Right atrium auricular region (tissue), 2 donors: ENCODE measurements around the gene UPK2. TPM values are rescaled to one million over a fixed set of nuclear protein-coding genes. Genes with fewer than 3 reads are reported as not detected.

Experiments
- DNase-seq: peaks from one replicate; pipeline ENCODE4 v3.0.0-alpha.2; 2019; ENCODE audit warnings: low spot score
- H3K27ac ChIP-seq, 2 donors: fragments of 200-600 bp; sonication (generic); 1 replicate in 1 of 2; 2 replicates in 1 of 2; pipeline ENCODE4 v1.5.1; 2016 to 2019
- H3K27me3 ChIP-seq, 2 donors: fragments of 200-600 bp; sonication (generic); one replicate each; pipeline versions ENCODE4 v1.5.1 to v1.6.0; 2017 to 2019
- H3K36me3 ChIP-seq: fragments of 200-600 bp; sonication (generic); one replicate; pipeline ENCODE4 v1.5.1; 2016
- H3K4me1 ChIP-seq, 2 donors: fragments of 200-600 bp; sonication (generic); one replicate each; pipeline versions ENCODE4 v1.5.1 to v1.6.0; 2017 to 2019
- H3K4me3 ChIP-seq, 2 donors: fragments of 200-600 bp; sonication (generic); 1 replicate in 1 of 2; 2 replicates in 1 of 2; pipeline ENCODE4 v1.5.1; 2017 to 2019; ENCODE audit warnings: mild to moderate bottlenecking in 1 of 2, moderate library complexity in 1 of 2
- H3K9me3 ChIP-seq, 2 donors: fragments of 200-600 bp; sonication (generic); one replicate each; pipeline ENCODE4 v1.5.1; 2019
- total RNA-seq, 2 donors: library from RNA; depleted of rRNA; stranded (reverse); fragments of >200 nt; gene quantifications; one replicate each; pipeline ENCODE4 v1.1.0, GENCODE V29; 2016
- TF ChIP-seq, protein P1 (sequence below), 2 donors: fragments of 200-600 bp; sonication (generic); IDR thresholded peaks; one replicate each; pipeline ENCODE4 v1.5.1; 2019; ENCODE audit warnings: antibody characterized with exemption in 2 of 2

Gene UPK2
- total RNA-seq, 2 donors from 2014 or later = not detected

DNA sequence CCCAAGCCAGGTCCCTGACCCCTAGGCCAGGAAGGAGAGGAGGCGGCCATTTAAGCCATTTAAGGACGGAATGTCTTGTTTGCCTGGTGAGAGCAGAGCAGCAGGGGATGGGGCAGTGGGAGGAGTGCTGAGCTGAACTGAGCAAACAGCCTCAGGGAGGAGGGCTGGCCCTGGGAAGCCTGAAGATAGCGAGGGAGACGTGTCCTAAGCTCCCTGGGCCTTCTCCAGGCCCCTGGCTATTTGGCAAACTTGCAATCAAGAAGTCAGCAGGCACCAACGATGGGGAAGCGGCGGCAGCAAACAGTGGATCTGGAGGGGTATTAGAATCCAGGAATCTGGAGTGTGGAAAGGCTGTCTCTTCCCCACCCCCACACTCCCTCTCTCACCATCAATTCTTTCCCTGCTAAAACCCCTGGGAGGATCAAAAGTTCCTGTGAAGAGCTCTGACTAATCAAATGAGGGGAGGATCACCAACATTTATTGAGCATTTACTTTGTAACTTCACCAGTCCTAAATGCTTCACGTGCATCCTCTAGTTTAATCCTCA, 39.2 kb upstream of the UPK2 start:
- peaks cover 0 to 100% of the 10 kb centered on the region in 2 donors for H3K4me1 ChIP-seq
- TF ChIP-seq, protein P1, sequence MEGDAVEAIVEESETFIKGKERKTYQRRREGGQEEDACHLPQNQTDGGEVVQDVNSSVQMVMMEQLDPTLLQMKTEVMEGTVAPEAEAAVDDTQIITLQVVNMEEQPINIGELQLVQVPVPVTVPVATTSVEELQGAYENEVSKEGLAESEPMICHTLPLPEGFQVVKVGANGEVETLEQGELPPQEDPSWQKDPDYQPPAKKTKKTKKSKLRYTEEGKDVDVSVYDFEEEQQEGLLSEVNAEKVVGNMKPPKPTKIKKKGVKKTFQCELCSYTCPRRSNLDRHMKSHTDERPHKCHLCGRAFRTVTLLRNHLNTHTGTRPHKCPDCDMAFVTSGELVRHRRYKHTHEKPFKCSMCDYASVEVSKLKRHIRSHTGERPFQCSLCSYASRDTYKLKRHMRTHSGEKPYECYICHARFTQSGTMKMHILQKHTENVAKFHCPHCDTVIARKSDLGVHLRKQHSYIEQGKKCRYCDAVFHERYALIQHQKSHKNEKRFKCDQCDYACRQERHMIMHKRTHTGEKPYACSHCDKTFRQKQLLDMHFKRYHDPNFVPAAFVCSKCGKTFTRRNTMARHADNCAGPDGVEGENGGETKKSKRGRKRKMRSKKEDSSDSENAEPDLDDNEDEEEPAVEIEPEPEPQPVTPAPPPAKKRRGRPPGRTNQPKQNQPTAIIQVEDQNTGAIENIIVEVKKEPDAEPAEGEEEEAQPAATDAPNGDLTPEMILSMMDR (IDR thresholded peaks at IDR 0.05) = no peak
- peak; percentile 85 for DNase-seq
- peak overlapping the region in 1 of 2 donors; percentile 17 for H3K4me3 ChIP-seq
- H3K36me3 ChIP-seq = no peaks in the 10 kb centered on the region
- peak overlapping the region; percentile 94 to 98 for H3K27ac ChIP-seq
- no peaks in the 10 kb centered on the region for H3K9me3 ChIP-seq
- no peaks in the 10 kb centered on the region for H3K27me3 ChIP-seq

DNA sequence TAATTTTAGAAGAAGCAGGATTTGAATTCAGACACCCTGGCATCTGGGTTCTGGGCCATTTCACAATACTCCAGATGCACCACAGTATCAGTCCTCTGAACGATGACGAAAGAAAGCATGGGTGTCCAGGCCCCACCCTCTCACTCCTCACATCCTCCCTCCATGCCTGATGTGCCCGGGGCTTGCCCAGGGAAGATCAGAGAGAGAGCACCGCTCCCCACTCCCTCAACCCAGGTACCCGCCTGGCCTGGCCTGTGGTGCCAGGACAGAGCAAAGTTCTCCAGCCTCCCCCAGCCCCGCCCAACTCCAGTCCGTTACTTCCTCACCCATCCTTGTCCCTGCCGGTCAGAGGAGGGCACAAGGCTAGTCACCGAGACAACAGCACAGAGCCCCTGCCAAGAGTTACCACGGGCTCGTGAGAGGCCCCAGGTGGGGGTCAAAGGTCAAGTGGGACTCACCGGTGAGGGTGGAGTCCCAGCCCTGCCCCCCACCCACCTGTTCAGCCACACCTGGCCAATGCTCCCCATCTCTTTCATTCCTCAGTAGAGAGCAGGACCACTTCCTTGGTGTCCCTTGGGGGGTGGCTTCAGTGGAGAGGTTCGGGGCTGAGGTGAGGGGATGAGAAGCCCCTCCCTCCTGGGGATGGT, 38.5 kb upstream of the UPK2 start:
- H3K27ac ChIP-seq = peak overlapping the region; percentile 94 to 98
- DNase-seq = peak; percentile 92
- H3K4me3 ChIP-seq = peak overlapping the region; percentile 27 to 91
- H3K27me3 ChIP-seq = no peaks in the 10 kb centered on the region
- H3K9me3 ChIP-seq = no peaks in the 10 kb centered on the region
- TF ChIP-seq, protein P1 (IDR thresholded peaks at IDR 0.05) = no peak
- H3K36me3 ChIP-seq = no peaks in the 10 kb centered on the region
- peaks cover 0 to 100% of the 10 kb centered on the region in 2 donors for H3K4me1 ChIP-seq

DNA sequence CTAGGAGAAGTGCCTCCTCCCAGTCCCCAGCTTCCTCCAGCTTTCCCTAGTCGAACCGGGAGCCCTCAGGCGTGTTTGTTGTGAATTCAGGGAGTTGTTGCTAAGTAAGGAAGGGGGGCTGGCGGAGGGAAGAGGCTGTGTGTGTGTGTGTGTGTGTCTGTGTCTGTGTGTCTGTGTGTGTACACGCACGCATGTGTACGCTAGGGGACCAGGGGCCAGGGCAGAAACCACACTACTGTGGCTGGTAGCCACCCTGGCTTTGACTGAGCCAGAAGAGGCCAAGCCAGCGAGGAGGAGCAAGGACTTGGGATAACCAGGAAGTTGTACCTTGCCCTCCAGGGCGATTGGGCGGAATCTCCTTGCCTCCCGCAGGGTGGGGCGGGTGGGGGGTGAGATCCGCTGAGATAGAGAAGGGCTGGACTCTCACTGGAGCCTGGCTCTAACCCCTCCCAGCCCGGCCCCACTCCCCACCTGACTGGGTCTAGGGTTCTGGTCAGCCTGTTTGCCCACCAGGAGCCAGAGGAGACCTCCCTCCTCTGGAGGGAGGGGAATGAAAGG, 37.9 kb upstream of the UPK2 start:
- H3K36me3 ChIP-seq = no peaks in the 10 kb centered on the region
- no peaks in the 10 kb centered on the region for H3K9me3 ChIP-seq
- H3K4me1 ChIP-seq = peaks cover 0 to 100% of the 10 kb centered on the region in 2 donors
- TF ChIP-seq, protein P1 (IDR thresholded peaks at IDR 0.05) = no peak
- DNase-seq = peak; percentile 96
- H3K27ac ChIP-seq = peak overlapping the region; percentile 94 to 98
- peak overlapping the region; percentile 27 to 91 for H3K4me3 ChIP-seq
- no peaks in the 10 kb centered on the region for H3K27me3 ChIP-seq

DNA sequence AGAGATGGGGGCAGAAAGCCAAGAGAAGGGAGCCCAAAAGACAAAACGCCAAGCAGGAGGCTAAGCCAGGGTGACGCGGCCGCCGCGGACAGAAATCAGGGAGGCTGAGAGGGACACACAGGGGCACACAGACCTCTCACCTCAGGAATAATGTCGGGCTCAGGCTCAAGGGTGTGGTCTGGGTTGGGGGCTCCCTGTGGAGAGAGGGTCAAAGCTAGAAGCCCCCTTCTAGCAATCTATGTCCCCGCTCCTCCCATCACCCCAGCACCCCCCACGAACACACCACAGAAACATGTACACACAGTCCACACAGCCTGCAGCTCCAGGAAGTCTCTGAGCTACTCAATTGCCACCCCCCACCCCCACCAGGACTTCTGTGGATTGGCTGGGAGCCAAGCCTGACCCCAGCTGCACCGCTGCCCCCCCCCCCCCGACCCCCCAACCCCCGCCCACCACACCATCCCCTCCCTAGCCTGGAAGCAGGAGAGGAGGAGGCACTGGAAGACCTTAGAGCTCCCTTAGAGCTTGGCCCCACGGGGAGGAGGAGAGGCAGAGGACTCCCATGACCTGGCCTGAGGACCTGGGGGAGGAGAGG, 37.3 kb upstream of the UPK2 start:
- no peak for DNase-seq
- H3K27me3 ChIP-seq = no peaks in the 10 kb centered on the region
- no peaks in the 10 kb centered on the region for H3K9me3 ChIP-seq
- TF ChIP-seq, protein P1 (IDR thresholded peaks at IDR 0.05) = no peak
- H3K4me1 ChIP-seq = peaks cover 0 to 100% of the 10 kb centered on the region in 2 donors
- H3K4me3 ChIP-seq = peak overlapping the region; percentile 27 to 91
- no peaks in the 10 kb centered on the region for H3K36me3 ChIP-seq
- H3K27ac ChIP-seq = peak overlapping the region; percentile 94 to 98

DNA sequence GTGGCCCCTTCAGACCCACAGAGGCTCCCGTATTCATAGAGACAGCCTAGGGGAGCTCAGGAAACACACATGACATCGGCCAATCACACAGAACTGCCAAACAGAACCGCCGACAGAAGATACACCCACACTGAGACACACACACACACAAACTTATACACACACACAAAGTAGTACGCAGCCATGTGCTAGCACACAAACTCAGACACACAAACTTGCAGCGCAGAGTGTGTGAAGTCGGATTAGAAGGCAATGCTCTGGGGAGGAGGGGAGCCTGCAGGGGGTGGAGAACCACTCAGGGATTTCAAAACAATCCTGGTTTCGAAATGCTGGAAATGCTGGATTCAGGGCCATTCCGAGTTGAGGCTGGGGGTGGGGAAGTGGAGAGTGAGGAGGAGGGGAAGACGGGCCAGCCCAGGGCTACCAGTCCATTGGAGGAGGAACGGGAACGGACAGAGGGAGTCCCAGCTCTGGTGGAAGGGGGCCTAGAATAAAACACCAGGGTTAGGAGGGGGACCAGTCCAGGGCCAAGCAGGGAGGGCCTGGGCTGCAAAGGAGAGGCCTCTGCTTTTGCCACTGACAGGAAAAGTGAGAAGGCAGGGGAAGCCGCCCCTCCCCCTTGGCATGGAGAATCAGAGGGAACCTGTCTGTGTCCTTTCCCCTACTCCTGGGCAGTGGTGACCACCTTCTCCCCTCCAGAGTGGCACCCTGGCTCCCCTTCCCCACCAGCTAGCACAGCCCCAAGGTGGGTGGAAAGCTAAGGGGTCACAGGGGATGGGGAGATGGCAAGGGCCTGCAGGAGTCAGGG, 34.8 kb upstream of the UPK2 start:
- H3K36me3 ChIP-seq = no peaks in the 10 kb centered on the region
- peak; percentile 91 for DNase-seq
- H3K9me3 ChIP-seq = no peaks in the 10 kb centered on the region
- peak overlapping the region; percentile 91 to 97 for H3K4me3 ChIP-seq
- peak overlapping the region; percentile 94 to 98 for H3K27ac ChIP-seq
- peaks cover 0 to 83% of the 10 kb centered on the region in 2 donors for H3K4me1 ChIP-seq
- H3K27me3 ChIP-seq = no peaks in the 10 kb centered on the region
- TF ChIP-seq, protein P1 (IDR thresholded peaks at IDR 0.05) = no peak
